Cardiac fibroblast (primary cell): ENCODE results near the gene SCN5A.
A peak's percentile ranks its signal among the peaks of the same experiment; 100 is the strongest.

Experiments
- DNase-seq, 2 donors: peaks; one replicate each; pipeline versions ENCODE4 v3.0.0 to v3.0.0-alpha.2; 2010; ENCODE audit warnings: low read depth in 2 of 2
- H3K4me3 ChIP-seq, 2 donors: replicated peaks in 1 of 2; 1 replicate in 1 of 2; 2 replicates in 1 of 2; pipeline ENCODE4 v1.5.1; 2011; ENCODE audit warnings: low read depth in 2 of 2, low read length in 2 of 2, mild to moderate bottlenecking in 2 of 2, moderate library complexity in 1 of 2
- CTCF ChIP-seq: IDR thresholded peaks from one replicate; pipeline ENCODE4 v1.5.1; 2011; ENCODE audit warnings: low read depth, mild to moderate bottlenecking, low read length, inconsistent platforms

SCN5A gene

GRCh38 chr3:38578081-38578475 lies 71.4 kb downstream of the SCN5A start:
- no peak for TF ChIP-seq CTCF
- no peak for DNase-seq
- no peak overlapping the region for H3K4me3 ChIP-seq

- no peak overlapping the region for H3K4me3 ChIP-seq
- no peak for DNase-seq
- no peak for TF ChIP-seq CTCF
These were observed 72.0 kb downstream of the SCN5A start for GRCh38 chr3:38577371-38578080.

GRCh38 chr3:38576526-38577370 lies 72.7 kb downstream of the SCN5A start:
- DNase-seq, result peak in 1 of 2 donors; percentile 2
- no peak overlapping the region for H3K4me3 ChIP-seq
- TF ChIP-seq CTCF, result no peak

- no peak for DNase-seq
- H3K4me3 ChIP-seq, result no peak overlapping the region
- TF ChIP-seq CTCF, result no peak
These were observed 73.4 kb downstream of the SCN5A start for GRCh38 chr3:38576131-38576525.

- DNase-seq, result no peak
- H3K4me3 ChIP-seq, result no peak overlapping the region
- no peak for TF ChIP-seq CTCF
These were observed 74.1 kb downstream of the SCN5A start for GRCh38 chr3:38575279-38575843.

- DNase-seq, result peak; percentile 15 to 31
- no peak for TF ChIP-seq CTCF
- no peak overlapping the region for H3K4me3 ChIP-seq
These were observed 74.8 kb downstream of the SCN5A start for GRCh38 chr3:38574411-38575278.
